Measurements from ENCODE around the gene USP31. TPM values are rescaled to one million over a fixed set of nuclear protein-coding genes. Genes with fewer than 3 reads are reported as not detected.

USP31 gene
- total RNA-seq, 1 experiment from 2014 or later: 17.4 TPM

- ATAC-seq (no peak), DNase-seq (ENCODE audit: low spot score) (no peak)
- H3K4me3 Mint-ChIP-seq: no peak overlapping the region
- TF ChIP-seq ZBTB21 (CRISPR knock-in tag; IDR thresholded peaks at IDR 0.05; ENCODE audit: borderline replicate concordance): no peak
- no peak for TF ChIP-seq FOXP1 (CRISPR knock-in tag; IDR thresholded peaks at IDR 0.05; ENCODE audit: borderline replicate concordance)
- TF ChIP-seq ETV6 (CRISPR knock-in tag; IDR thresholded peaks at IDR 0.05): no peak
- no peak for TF ChIP-seq MXD4 (CRISPR knock-in tag; IDR thresholded peaks at IDR 0.05; ENCODE audit: borderline replicate concordance)
- no peak for TF ChIP-seq RORB (CRISPR knock-in tag; IDR thresholded peaks at IDR 0.05)
- TF ChIP-seq MLX (CRISPR knock-in tag; IDR thresholded peaks at IDR 0.05): no peak
- TF ChIP-seq ESRRA (CRISPR knock-in tag; IDR thresholded peaks at IDR 0.05; ENCODE audit: borderline replicate concordance): no peak
- TF ChIP-seq, protein P1, sequence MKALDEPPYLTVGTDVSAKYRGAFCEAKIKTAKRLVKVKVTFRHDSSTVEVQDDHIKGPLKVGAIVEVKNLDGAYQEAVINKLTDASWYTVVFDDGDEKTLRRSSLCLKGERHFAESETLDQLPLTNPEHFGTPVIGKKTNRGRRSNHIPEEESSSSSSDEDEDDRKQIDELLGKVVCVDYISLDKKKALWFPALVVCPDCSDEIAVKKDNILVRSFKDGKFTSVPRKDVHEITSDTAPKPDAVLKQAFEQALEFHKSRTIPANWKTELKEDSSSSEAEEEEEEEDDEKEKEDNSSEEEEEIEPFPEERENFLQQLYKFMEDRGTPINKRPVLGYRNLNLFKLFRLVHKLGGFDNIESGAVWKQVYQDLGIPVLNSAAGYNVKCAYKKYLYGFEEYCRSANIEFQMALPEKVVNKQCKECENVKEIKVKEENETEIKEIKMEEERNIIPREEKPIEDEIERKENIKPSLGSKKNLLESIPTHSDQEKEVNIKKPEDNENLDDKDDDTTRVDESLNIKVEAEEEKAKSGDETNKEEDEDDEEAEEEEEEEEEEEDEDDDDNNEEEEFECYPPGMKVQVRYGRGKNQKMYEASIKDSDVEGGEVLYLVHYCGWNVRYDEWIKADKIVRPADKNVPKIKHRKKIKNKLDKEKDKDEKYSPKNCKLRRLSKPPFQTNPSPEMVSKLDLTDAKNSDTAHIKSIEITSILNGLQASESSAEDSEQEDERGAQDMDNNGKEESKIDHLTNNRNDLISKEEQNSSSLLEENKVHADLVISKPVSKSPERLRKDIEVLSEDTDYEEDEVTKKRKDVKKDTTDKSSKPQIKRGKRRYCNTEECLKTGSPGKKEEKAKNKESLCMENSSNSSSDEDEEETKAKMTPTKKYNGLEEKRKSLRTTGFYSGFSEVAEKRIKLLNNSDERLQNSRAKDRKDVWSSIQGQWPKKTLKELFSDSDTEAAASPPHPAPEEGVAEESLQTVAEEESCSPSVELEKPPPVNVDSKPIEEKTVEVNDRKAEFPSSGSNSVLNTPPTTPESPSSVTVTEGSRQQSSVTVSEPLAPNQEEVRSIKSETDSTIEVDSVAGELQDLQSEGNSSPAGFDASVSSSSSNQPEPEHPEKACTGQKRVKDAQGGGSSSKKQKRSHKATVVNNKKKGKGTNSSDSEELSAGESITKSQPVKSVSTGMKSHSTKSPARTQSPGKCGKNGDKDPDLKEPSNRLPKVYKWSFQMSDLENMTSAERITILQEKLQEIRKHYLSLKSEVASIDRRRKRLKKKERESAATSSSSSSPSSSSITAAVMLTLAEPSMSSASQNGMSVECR (CRISPR knock-in tag; IDR thresholded peaks at IDR 0.05; ENCODE audit: borderline replicate concordance): no peak
- TF ChIP-seq GTF2I (CRISPR knock-in tag; conservative IDR thresholded peaks at IDR 0.05): no peak
- TF ChIP-seq, protein P2, sequence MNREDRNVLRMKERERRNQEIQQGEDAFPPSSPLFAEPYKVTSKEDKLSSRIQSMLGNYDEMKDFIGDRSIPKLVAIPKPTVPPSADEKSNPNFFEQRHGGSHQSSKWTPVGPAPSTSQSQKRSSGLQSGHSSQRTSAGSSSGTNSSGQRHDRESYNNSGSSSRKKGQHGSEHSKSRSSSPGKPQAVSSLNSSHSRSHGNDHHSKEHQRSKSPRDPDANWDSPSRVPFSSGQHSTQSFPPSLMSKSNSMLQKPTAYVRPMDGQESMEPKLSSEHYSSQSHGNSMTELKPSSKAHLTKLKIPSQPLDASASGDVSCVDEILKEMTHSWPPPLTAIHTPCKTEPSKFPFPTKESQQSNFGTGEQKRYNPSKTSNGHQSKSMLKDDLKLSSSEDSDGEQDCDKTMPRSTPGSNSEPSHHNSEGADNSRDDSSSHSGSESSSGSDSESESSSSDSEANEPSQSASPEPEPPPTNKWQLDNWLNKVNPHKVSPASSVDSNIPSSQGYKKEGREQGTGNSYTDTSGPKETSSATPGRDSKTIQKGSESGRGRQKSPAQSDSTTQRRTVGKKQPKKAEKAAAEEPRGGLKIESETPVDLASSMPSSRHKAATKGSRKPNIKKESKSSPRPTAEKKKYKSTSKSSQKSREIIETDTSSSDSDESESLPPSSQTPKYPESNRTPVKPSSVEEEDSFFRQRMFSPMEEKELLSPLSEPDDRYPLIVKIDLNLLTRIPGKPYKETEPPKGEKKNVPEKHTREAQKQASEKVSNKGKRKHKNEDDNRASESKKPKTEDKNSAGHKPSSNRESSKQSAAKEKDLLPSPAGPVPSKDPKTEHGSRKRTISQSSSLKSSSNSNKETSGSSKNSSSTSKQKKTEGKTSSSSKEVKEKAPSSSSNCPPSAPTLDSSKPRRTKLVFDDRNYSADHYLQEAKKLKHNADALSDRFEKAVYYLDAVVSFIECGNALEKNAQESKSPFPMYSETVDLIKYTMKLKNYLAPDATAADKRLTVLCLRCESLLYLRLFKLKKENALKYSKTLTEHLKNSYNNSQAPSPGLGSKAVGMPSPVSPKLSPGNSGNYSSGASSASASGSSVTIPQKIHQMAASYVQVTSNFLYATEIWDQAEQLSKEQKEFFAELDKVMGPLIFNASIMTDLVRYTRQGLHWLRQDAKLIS (CRISPR knock-in tag; IDR thresholded peaks at IDR 0.05; ENCODE audit: borderline replicate concordance): no peak
- no peak for TF ChIP-seq ZNF423 (CRISPR knock-in tag; IDR thresholded peaks at IDR 0.05)
- no peak for TF ChIP-seq SOX15 (CRISPR knock-in tag; IDR thresholded peaks at IDR 0.05)
- TF ChIP-seq IRF2 (CRISPR knock-in tag; IDR thresholded peaks at IDR 0.05; ENCODE audit: borderline replicate concordance, low read depth): no peak
- CTCF ChIA-PET: interaction anchor here (1.5 kb wide), 1 partner anchor 283 kb away, joined by 7 read pairs; no protein-coding TSS in a partner anchor
- peaks cover 18% of the 10 kb centered on the region for H3K4me1 Mint-ChIP-seq
- no peak overlapping the region for H3K27ac Mint-ChIP-seq
- no peaks in the 10 kb centered on the region for H3K36me3 Mint-ChIP-seq
- POLR2A ChIA-PET: no interaction called here
- H3K9me3 Mint-ChIP-seq: no peaks in the 10 kb centered on the region
- H3K27me3 Mint-ChIP-seq (ENCODE audit: low read depth): peaks cover 17% of the 10 kb centered on the region
Observed at GRCh38 chr16:23152386-23153178, 3.3 kb upstream of the USP31 start.

GRCh38 chr16:23149993-23150364, 727 bp upstream of the USP31 start:
- POLR2A ChIA-PET: no interaction called here
- Mint-ChIP-seq H3K27me3 (ENCODE audit: low read depth) (peaks cover 17% of the 10 kb centered on the region), H3K36me3 (no peaks in the 10 kb centered on the region), H3K9me3 (no peaks in the 10 kb centered on the region), H3K4me3 (peak overlapping the region; percentile 87), H3K4me1 (peaks cover 38% of the 10 kb centered on the region), H3K27ac (no peak overlapping the region)
- DNase-seq (ENCODE audit: low spot score) (no peak), ATAC-seq (no peak)
- CTCF ChIA-PET: interaction anchor here (1.2 kb wide), 1 partner anchor 251 kb away, joined by 4 read pairs; no protein-coding TSS in a partner anchor
- no peak for TF ChIP-seq NR1H2 (CRISPR knock-in tag; IDR thresholded peaks at IDR 0.05)
- TF ChIP-seq ZNF416 (CRISPR knock-in tag; IDR thresholded peaks at IDR 0.05): no peak
- TF ChIP-seq ZNF121 (CRISPR knock-in tag; IDR thresholded peaks at IDR 0.05): no peak
- TF ChIP-seq ATF6 (CRISPR knock-in tag; IDR thresholded peaks at IDR 0.05): no peak
- TF ChIP-seq, protein P3, sequence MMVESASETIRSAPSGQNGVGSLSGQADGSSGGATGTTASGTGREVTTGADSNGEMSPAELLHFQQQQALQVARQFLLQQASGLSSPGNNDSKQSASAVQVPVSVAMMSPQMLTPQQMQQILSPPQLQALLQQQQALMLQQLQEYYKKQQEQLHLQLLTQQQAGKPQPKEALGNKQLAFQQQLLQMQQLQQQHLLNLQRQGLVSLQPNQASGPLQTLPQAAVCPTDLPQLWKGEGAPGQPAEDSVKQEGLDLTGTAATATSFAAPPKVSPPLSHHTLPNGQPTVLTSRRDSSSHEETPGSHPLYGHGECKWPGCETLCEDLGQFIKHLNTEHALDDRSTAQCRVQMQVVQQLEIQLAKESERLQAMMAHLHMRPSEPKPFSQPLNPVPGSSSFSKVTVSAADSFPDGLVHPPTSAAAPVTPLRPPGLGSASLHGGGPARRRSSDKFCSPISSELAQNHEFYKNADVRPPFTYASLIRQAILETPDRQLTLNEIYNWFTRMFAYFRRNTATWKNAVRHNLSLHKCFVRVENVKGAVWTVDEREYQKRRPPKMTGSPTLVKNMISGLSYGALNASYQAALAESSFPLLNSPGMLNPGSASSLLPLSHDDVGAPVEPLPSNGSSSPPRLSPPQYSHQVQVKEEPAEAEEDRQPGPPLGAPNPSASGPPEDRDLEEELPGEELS (CRISPR knock-in tag; IDR thresholded peaks at IDR 0.05): no peak
- TF ChIP-seq ZNF423 (CRISPR knock-in tag; IDR thresholded peaks at IDR 0.05): no peak
- TF ChIP-seq, protein P4, sequence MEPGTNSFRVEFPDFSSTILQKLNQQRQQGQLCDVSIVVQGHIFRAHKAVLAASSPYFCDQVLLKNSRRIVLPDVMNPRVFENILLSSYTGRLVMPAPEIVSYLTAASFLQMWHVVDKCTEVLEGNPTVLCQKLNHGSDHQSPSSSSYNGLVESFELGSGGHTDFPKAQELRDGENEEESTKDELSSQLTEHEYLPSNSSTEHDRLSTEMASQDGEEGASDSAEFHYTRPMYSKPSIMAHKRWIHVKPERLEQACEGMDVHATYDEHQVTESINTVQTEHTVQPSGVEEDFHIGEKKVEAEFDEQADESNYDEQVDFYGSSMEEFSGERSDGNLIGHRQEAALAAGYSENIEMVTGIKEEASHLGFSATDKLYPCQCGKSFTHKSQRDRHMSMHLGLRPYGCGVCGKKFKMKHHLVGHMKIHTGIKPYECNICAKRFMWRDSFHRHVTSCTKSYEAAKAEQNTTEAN (CRISPR knock-in tag; IDR thresholded peaks at IDR 0.05): no peak
- no peak for TF ChIP-seq ZNF263 (CRISPR knock-in tag; IDR thresholded peaks at IDR 0.05; ENCODE audit: low read depth)
- TF ChIP-seq MYBL2 (CRISPR knock-in tag; IDR thresholded peaks at IDR 0.05): no peak

Data from WTC11 (cell line).